Measurements from ENCODE around the gene SH3GL3.

The SH3GL3 gene

GRCh38 chr15:83658430-83659416, 211.6 kb downstream of the SH3GL3 start:
- TF ChIP-seq CTCF (IDR thresholded peaks at IDR 0.05) (no peak), ZFX (IDR thresholded peaks at IDR 0.05; ENCODE audit: borderline replicate concordance) (no peak)
- no peak overlapping the region for H3K27ac ChIP-seq

DNA sequence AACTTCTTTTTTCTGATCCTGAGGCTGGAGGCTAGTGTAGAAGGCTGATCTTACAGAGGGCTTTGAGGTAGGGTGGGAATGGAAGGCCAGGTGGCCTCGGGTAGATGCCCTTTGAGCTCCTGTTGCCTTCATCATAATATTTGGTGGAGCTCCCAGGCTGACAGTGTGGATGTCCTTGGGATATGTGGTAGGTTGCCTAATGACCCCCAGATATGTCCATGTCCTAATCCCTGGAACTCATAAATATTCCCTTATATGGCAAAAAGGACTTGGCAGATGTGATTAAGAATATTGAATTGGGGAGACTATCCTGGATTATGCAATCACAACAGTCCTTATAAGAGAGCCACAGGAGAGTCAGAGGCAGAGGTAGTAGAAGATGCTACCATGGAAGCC, 212.3 kb downstream of the SH3GL3 start:
- no peak for TF ChIP-seq CTCF (IDR thresholded peaks at IDR 0.05)
- TF ChIP-seq ZFX (IDR thresholded peaks at IDR 0.05; ENCODE audit: borderline replicate concordance) = no peak
- no peak overlapping the region for H3K27ac ChIP-seq

DNA sequence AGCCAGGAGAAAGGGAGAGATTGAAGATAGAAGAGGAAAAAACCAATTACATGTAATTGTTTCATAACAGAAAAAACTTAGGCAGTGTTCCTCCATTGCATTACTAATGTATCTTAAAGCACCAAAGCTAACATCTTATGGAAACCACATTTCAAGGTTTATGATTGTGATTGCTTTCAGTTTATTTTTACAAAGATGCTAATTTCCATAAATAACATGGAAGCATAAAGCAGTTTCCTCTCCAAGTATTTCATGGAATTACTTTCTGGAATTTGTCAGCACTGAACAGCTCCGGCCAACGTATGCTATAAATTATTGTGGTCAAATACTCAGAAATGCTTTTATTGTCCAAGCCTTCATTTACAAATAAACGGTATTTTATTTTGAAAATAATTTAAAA, 218.3 kb downstream of the SH3GL3 start:
- no peak for TF ChIP-seq ZFX (IDR thresholded peaks at IDR 0.05; ENCODE audit: borderline replicate concordance)
- no peak for TF ChIP-seq CTCF (IDR thresholded peaks at IDR 0.05)
- H3K27ac ChIP-seq = no peak overlapping the region

Data from 22Rv1 (cell line).